ENCODE measurements around the gene TRIM40. TPM values are rescaled to one million over a fixed set of nuclear protein-coding genes. Genes with fewer than 3 reads are reported as not detected.

The TRIM40 gene, protein sequence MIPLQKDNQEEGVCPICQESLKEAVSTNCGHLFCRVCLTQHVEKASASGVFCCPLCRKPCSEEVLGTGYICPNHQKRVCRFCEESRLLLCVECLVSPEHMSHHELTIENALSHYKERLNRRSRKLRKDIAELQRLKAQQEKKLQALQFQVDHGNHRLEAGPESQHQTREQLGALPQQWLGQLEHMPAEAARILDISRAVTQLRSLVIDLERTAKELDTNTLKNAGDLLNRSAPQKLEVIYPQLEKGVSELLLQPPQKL
- not detected in 2 replicates for polyA plus RNA-seq

DNA sequence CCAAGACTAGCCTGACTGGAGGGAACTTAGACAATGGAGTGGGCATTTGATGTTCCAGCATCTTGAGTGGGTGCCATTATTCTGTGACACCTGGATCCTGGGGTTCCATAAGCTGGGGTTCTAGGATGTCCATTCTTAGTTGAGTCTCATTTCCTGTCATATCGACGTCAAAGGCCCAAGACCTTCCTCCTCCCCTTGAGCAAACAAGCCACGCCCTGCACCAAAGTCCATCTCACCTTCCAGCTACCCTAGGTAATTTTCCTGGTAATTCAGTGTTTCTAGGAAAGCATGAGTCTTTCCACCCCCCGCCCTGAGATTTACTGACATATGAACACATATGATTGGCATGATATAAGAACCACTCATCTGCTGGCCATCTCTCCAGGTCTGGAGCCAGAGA lies at the start of gene TRIM40:
TRIM40 (plus strand) TSS at position 384 of the 400 bp plus-strand sequence. CDS start 897 bp downstream, outside the sequence.

GRCh38 chr6:30113003-30113759 lies 22.8 kb upstream of the TRIM40 start, which contains the start of gene TRIM31:
TRIM31 (minus strand) TSS chr6:30113090; CDS start chr6:30112805, 285 bp downstream.

GRCh38 chr6:30160785-30161531 lies 25.0 kb downstream of the TRIM40 start, which contains the start of gene TRIM10:
TRIM10 (minus strand) TSS chr6:30161211; CDS start chr6:30160858, 353 bp downstream.

GRCh38 chr6:30163090-30163917 lies 27.4 kb downstream of the TRIM40 start, which contains the start of gene TRIM15:
TRIM15 (plus strand) TSS chr6:30163546; CDS start chr6:30163685, 139 bp downstream.

Other genes with a start within 250 kb of the TRIM40 start
- 9.9 and 13.0 TPM in 2 replicates for gene HLA-A, start 193.6 kb upstream of the TRIM40 start, polyA plus RNA-seq
- gene POLR1H, start 74.9 kb upstream of the TRIM40 start, polyA plus RNA-seq = 33.7 and 36.2 TPM in 2 replicates
- 32.6 and 42.3 TPM in 2 replicates for gene PPP1R11, start 68.9 kb upstream of the TRIM40 start, polyA plus RNA-seq
- gene RNF39, start 60.4 kb upstream of the TRIM40 start, polyA plus RNA-seq = 1.2 TPM in 1 of 2 replicates, not detected in the other
- gene TRIM31, start 23.1 kb upstream of the TRIM40 start, polyA plus RNA-seq = not detected in 2 replicates
- not detected in 2 replicates for gene TRIM10, start 25.1 kb downstream of the TRIM40 start, polyA plus RNA-seq
- not detected in 2 replicates for gene TRIM15, start 27.4 kb downstream of the TRIM40 start, polyA plus RNA-seq
- gene TRIM26, start 77.3 kb downstream of the TRIM40 start, polyA plus RNA-seq = 3.3 and 7.5 TPM in 2 replicates
- gene TRIM39, start 190.8 kb downstream of the TRIM40 start, polyA plus RNA-seq = 1.7 and 2.1 TPM in 2 replicates
- gene RPP21, start 209.0 kb downstream of the TRIM40 start, polyA plus RNA-seq = 76.2 and 114 TPM in 2 replicates